ENCODE data around the gene LRATD1.

Gene LRATD1

GRCh38 chr2:14603676-14604075, 28.8 kb upstream of the LRATD1 start:
- DNase-seq (ENCODE audit: low read depth), result no peak
- TF ChIP-seq CTCF (IDR thresholded peaks at IDR 0.05; ENCODE audit: insufficient read depth, low read depth, low read length, missing control alignments), result no peak
- no peak overlapping the region for H3K4me3 ChIP-seq (ENCODE audit: low read depth, low read length)

GRCh38 chr2:14608245-14608644, 24.3 kb upstream of the LRATD1 start:
- DNase-seq (ENCODE audit: low read depth), result peak; percentile 21
- no peak overlapping the region for H3K4me3 ChIP-seq (ENCODE audit: low read depth, low read length)
- no peak for TF ChIP-seq CTCF (IDR thresholded peaks at IDR 0.05; ENCODE audit: insufficient read depth, low read depth, low read length, missing control alignments)

GRCh38 chr2:14614017-14614416, 18.5 kb upstream of the LRATD1 start:
- DNase-seq (ENCODE audit: low read depth), result no peak
- no peak for TF ChIP-seq CTCF (IDR thresholded peaks at IDR 0.05; ENCODE audit: insufficient read depth, low read depth, low read length, missing control alignments)
- H3K4me3 ChIP-seq (ENCODE audit: low read depth, low read length), result no peak overlapping the region

- DNase-seq (ENCODE audit: low read depth), result no peak
- no peak for TF ChIP-seq CTCF (IDR thresholded peaks at IDR 0.05; ENCODE audit: insufficient read depth, low read depth, low read length, missing control alignments)
- H3K4me3 ChIP-seq (ENCODE audit: low read depth, low read length), result no peak overlapping the region
Measured at GRCh38 chr2:14615121-14615520, 17.4 kb upstream of the LRATD1 start.

- H3K4me3 ChIP-seq (ENCODE audit: low read depth, low read length), result no peak overlapping the region
- DNase-seq (ENCODE audit: low read depth), result no peak
- no peak for TF ChIP-seq CTCF (IDR thresholded peaks at IDR 0.05; ENCODE audit: insufficient read depth, low read depth, low read length, missing control alignments)
Measured at GRCh38 chr2:14615760-14616159, 16.8 kb upstream of the LRATD1 start.

GRCh38 chr2:14616342-14616741, 16.2 kb upstream of the LRATD1 start:
- H3K4me3 ChIP-seq (ENCODE audit: low read depth, low read length), result no peak overlapping the region
- TF ChIP-seq CTCF (IDR thresholded peaks at IDR 0.05; ENCODE audit: insufficient read depth, low read depth, low read length, missing control alignments), result no peak
- no peak for DNase-seq (ENCODE audit: low read depth)

- DNase-seq (ENCODE audit: low read depth), result no peak
- H3K4me3 ChIP-seq (ENCODE audit: low read depth, low read length), result no peak overlapping the region
- TF ChIP-seq CTCF (IDR thresholded peaks at IDR 0.05; ENCODE audit: insufficient read depth, low read depth, low read length, missing control alignments), result no peak
Measured at GRCh38 chr2:14616950-14617349, 15.6 kb upstream of the LRATD1 start.
